Panc1 (cell line): ENCODE measurements around the gene MMD2. TPM values are rescaled to one million over a fixed set of nuclear protein-coding genes. Genes with fewer than 3 reads are reported as not detected.

Experiments used
- ATAC-seq: fragments of 200-7000 bp; cut with Tn5 transposase; 2 replicates; pipeline ENCODE4 v1.9.1; 2020; ENCODE audit warnings: mild to moderate bottlenecking, moderate library complexity
- BruUV-seq: library from RNA; stranded (reverse); fragments of 400-500 nt; replicated peaks from 2 replicates; lab custom pipeline; 2021; lab: Mats Ljungman, UMichigan
- CTCF ChIA-PET: fragments of 300-600 bp; sonication (Branson Sonifier 250); formaldehyde crosslinking; loops from one replicate; lab custom pipeline; 2022; ENCODE audit warnings: antibody characterized with exemption; lab: Charles Lee
- POLR2A ChIA-PET: fragments of 300-600 bp; sonication (Branson Sonifier 250); formaldehyde crosslinking; loops from one replicate; lab custom pipeline; 2022; ENCODE audit warnings: antibody characterized with exemption; lab: Charles Lee
- DNase-seq: peaks from one replicate; pipeline ENCODE4 v3.0.0-alpha.2; 2010; ENCODE audit warnings: low read depth, low spot score
- H3K27ac ChIP-seq: 2 replicates; pipeline ENCODE4 v1.5.1; 2011; ENCODE audit warnings: mild to moderate bottlenecking, low read length, inconsistent platforms
- H3K27me3 ChIP-seq: fragments of 200-500 bp; sonication (Bioruptor generic); 2 replicates; pipeline ENCODE4 v1.6.0; 2014; ENCODE audit warnings: low read length, inconsistent platforms; ENCODE audit not compliant: control insufficient read depth, insufficient read depth
- H3K36me3 ChIP-seq: fragments of 200-500 bp; sonication (Bioruptor generic); 2 replicates; pipeline ENCODE4 v1.5.1; 2014; ENCODE audit warnings: inconsistent platforms, mild to moderate bottlenecking, low read length, moderate library complexity; ENCODE audit not compliant: control insufficient read depth, insufficient read depth
- H3K4me1 ChIP-seq: 2 replicates; pipeline ENCODE4 v1.5.1; 2011; ENCODE audit warnings: inconsistent platforms, mild to moderate bottlenecking, low read length, moderate library complexity; ENCODE audit not compliant: control insufficient read depth, insufficient read depth
- H3K4me3 ChIP-seq, 2 experiments: 2 replicates each; pipeline ENCODE4 v1.5.1; 2011 to 2012; ENCODE audit warnings: low read depth in 2 of 2, low read length in 2 of 2, mild to moderate bottlenecking in 2 of 2, inconsistent platforms in 1 of 2, moderate library complexity in 1 of 2
- H3K9me3 ChIP-seq: fragments of 200-500 bp; sonication (Bioruptor generic); 2 replicates; pipeline ENCODE4 v1.5.1; 2014; ENCODE audit warnings: low read depth, mild to moderate bottlenecking, inconsistent platforms, low read length, moderate library complexity; ENCODE audit not compliant: control insufficient read depth, insufficient read depth
- POLR2AphosphoS5 ChIP-seq: IDR thresholded peaks from 2 replicates; pipeline ENCODE4 v1.6.1; 2012; ENCODE audit warnings: mild to moderate bottlenecking, low read depth, low read length, moderate library complexity
- SIN3A ChIP-seq: IDR thresholded peaks from 2 replicates; pipeline ENCODE4 v1.6.1; 2012; ENCODE audit warnings: low read depth, mild to moderate bottlenecking, low read length, moderate library complexity, borderline replicate concordance; ENCODE audit not compliant: insufficient read depth
- TCF7L2 ChIP-seq: IDR thresholded peaks from 2 replicates; pipeline ENCODE4 v1.6.1; 2011; ENCODE audit warnings: mild to moderate bottlenecking, low read depth, low read length, inconsistent platforms
- in situ Hi-C: cut with HindIII; loops from 2 replicates; pipeline ENCODE4 v1.10.0; 2016; ENCODE audit warnings: low sequenced_read_pairs, low pct_unique_long_range_greater_than_20kb
- intact Hi-C: fragments of 100-400 bp; cut with micrococcal nuclease; formaldehyde crosslinking; loops from one replicate; pipeline ENCODE4 v1.10.0; 2022; ENCODE audit not compliant: unreplicated experiment
- total RNA-seq: library from RNA; stranded (reverse); gene quantifications from one replicate; pipeline ENCODE4 v1.2.1, GENCODE V29; 2021; ENCODE audit not compliant: unreplicated experiment
- TF ChIP-seq, protein P1 (sequence below): fragments of 450-650 bp; IDR thresholded peaks from 2 replicates; pipeline ENCODE4 v1.5.1; 2017; ENCODE audit warnings: mild to moderate bottlenecking
- TF ChIP-seq, protein P2 (sequence below), 2 experiments: IDR thresholded peaks; 2 replicates each; pipeline ENCODE4 v1.6.1; 2011 to 2012; ENCODE audit warnings: low read depth in 2 of 2, control low read depth in 1 of 2, low read length in 1 of 2, mild to moderate bottlenecking in 1 of 2, moderate library complexity in 1 of 2; ENCODE audit not compliant: insufficient read depth in 1 of 2

MMD2 gene
- total RNA-seq, 1 experiment from 2014 or later: not detected

DNA sequence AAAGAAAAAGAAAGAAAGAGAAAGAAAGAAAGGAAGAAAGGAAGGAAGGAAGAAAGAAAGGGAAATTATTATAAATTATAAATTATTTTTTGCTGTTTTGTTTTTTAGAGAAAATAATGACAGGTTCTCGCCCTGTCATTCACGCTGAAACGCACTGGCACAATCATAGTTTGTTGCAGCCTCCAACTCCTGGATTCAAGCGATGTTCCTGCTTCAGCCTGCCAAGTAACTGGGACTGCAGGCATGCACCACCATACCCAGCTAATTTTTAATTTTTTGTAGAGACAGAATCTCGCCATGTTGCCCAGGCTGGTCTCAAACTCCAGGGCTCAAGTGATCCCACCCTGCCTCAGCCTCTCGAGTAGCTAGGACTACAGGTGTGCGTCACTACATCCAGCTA, 21.6 kb downstream of the MMD2 start:
- intact Hi-C loops: no loop called here

DNA sequence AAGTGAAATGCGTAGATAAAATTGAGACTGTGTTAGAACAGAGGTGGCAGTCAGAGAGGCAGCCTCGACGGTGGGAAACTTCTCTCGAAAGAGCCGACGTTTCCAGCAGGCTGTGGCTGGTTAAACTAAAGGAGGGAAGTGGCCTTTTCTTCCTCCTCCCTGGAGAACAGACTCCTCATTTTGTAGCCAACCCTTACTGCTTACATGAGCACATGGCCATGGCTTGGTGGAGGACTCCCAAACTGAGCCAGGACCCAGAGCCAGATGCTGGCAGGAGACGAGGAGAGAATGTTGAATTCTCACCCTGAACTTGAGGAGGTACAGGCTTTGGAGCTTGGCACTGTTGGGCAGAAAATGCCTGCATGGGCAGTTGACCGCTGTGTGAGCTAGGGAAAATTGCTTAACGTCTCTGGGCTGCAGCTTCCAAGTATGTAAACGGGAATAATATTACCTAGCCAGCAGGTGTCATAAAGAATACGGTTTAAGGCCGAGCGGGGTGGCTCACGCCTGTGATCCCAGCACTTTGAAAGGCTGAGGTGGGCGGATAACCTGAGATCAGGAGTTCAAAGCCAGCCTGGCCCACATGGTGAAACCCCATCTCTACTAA, 24.5 kb downstream of the MMD2 start:
- DNase-seq: no peak
- ChIA-PET CTCF (no interaction called here), POLR2A (no interaction called here)
- H3K36me3 ChIP-seq: no peaks in the 10 kb centered on the region
- TF ChIP-seq, protein P1, sequence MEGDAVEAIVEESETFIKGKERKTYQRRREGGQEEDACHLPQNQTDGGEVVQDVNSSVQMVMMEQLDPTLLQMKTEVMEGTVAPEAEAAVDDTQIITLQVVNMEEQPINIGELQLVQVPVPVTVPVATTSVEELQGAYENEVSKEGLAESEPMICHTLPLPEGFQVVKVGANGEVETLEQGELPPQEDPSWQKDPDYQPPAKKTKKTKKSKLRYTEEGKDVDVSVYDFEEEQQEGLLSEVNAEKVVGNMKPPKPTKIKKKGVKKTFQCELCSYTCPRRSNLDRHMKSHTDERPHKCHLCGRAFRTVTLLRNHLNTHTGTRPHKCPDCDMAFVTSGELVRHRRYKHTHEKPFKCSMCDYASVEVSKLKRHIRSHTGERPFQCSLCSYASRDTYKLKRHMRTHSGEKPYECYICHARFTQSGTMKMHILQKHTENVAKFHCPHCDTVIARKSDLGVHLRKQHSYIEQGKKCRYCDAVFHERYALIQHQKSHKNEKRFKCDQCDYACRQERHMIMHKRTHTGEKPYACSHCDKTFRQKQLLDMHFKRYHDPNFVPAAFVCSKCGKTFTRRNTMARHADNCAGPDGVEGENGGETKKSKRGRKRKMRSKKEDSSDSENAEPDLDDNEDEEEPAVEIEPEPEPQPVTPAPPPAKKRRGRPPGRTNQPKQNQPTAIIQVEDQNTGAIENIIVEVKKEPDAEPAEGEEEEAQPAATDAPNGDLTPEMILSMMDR: no peak
- TF ChIP-seq, protein P2, sequence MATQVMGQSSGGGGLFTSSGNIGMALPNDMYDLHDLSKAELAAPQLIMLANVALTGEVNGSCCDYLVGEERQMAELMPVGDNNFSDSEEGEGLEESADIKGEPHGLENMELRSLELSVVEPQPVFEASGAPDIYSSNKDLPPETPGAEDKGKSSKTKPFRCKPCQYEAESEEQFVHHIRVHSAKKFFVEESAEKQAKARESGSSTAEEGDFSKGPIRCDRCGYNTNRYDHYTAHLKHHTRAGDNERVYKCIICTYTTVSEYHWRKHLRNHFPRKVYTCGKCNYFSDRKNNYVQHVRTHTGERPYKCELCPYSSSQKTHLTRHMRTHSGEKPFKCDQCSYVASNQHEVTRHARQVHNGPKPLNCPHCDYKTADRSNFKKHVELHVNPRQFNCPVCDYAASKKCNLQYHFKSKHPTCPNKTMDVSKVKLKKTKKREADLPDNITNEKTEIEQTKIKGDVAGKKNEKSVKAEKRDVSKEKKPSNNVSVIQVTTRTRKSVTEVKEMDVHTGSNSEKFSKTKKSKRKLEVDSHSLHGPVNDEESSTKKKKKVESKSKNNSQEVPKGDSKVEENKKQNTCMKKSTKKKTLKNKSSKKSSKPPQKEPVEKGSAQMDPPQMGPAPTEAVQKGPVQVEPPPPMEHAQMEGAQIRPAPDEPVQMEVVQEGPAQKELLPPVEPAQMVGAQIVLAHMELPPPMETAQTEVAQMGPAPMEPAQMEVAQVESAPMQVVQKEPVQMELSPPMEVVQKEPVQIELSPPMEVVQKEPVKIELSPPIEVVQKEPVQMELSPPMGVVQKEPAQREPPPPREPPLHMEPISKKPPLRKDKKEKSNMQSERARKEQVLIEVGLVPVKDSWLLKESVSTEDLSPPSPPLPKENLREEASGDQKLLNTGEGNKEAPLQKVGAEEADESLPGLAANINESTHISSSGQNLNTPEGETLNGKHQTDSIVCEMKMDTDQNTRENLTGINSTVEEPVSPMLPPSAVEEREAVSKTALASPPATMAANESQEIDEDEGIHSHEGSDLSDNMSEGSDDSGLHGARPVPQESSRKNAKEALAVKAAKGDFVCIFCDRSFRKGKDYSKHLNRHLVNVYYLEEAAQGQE (IDR thresholded peaks at IDR 0.05; ENCODE audit: insufficient read depth in 1 of 2, low read depth in 2 of 2, low read length in 1 of 2): no peak
- TF ChIP-seq SIN3A (no peak), POLR2AphosphoS5 (no peak), TCF7L2 (no peak)
- H3K4me1 ChIP-seq: no peaks in the 10 kb centered on the region
- ATAC-seq: no peak
- in situ Hi-C loops: no loop called here
- no TSS peak for BruUV-seq
- no peaks in the 10 kb centered on the region for H3K9me3 ChIP-seq
- intact Hi-C loops: no loop called here
- H3K27ac ChIP-seq: no peak overlapping the region
- no peak overlapping the region for H3K4me3 ChIP-seq
- no peaks in the 10 kb centered on the region for H3K27me3 ChIP-seq

More for the DNA sequence above, 21.6 kb downstream of the MMD2 start:
- ChIA-PET CTCF (no interaction called here), POLR2A (interaction anchor here (0.6 kb wide), 1 partner anchor 303 kb away, joined by 5 read pairs; no protein-coding TSS in a partner anchor)
- no peak for DNase-seq
- in situ Hi-C loops: no loop called here
- BruUV-seq: no TSS peak
- no peaks in the 10 kb centered on the region for H3K27me3 ChIP-seq
- TF ChIP-seq POLR2AphosphoS5 (no peak), TCF7L2 (no peak), SIN3A (no peak)
- TF ChIP-seq, protein P1: no peak
- TF ChIP-seq, protein P2 (IDR thresholded peaks at IDR 0.05; ENCODE audit: insufficient read depth in 1 of 2, low read depth in 2 of 2, low read length in 1 of 2): no peak
- no peaks in the 10 kb centered on the region for H3K9me3 ChIP-seq
- no peaks in the 10 kb centered on the region for H3K4me1 ChIP-seq
- ATAC-seq: no peak
- no peak overlapping the region for H3K4me3 ChIP-seq
- no peak overlapping the region for H3K27ac ChIP-seq
- H3K36me3 ChIP-seq: no peaks in the 10 kb centered on the region
